Measurements from ENCODE around the gene SCIN.

The SCIN gene

DNA sequence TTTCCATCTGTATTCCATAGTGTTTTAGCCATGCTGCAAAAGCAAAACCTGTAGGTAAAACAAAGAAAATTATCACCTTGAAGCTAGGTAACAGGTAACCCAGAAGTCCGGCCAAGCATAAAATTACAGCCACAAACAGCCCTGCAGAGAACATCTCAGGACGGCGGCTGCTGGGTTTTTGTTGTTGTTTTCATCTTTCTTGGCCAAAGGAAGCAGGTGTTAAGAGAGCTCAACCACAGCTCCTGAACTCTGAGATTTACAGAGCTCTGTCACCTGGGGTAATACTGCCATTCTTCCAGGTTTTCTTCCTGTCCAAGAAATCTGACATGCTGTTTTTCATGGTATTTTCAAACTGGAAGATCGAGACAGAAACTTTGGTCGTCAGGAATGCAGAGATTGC is 847 bp upstream of the SCIN start:
- no peak for DNase-seq (ENCODE audit: low read depth)
- no peak overlapping the region for H3K4me3 ChIP-seq (ENCODE audit: low read depth, low read length)
- TF ChIP-seq CTCF (conservative IDR thresholded peaks at IDR 0.05; ENCODE audit: low read depth, low read length): no peak

- H3K4me3 ChIP-seq (ENCODE audit: low read depth, low read length): peak overlapping the region; percentile 45
- DNase-seq (ENCODE audit: low read depth): no peak
- no peak for TF ChIP-seq CTCF (conservative IDR thresholded peaks at IDR 0.05; ENCODE audit: low read depth, low read length)
Measured at GRCh38 chr7:12570168-12570533, 369 bp upstream of the SCIN start.

GRCh38 chr7:12571691-12572090 is 1.2 kb downstream of the SCIN start:
- no peak for TF ChIP-seq CTCF (conservative IDR thresholded peaks at IDR 0.05; ENCODE audit: low read depth, low read length)
- DNase-seq (ENCODE audit: low read depth): no peak
- H3K4me3 ChIP-seq (ENCODE audit: low read depth, low read length): no peak overlapping the region

DNA sequence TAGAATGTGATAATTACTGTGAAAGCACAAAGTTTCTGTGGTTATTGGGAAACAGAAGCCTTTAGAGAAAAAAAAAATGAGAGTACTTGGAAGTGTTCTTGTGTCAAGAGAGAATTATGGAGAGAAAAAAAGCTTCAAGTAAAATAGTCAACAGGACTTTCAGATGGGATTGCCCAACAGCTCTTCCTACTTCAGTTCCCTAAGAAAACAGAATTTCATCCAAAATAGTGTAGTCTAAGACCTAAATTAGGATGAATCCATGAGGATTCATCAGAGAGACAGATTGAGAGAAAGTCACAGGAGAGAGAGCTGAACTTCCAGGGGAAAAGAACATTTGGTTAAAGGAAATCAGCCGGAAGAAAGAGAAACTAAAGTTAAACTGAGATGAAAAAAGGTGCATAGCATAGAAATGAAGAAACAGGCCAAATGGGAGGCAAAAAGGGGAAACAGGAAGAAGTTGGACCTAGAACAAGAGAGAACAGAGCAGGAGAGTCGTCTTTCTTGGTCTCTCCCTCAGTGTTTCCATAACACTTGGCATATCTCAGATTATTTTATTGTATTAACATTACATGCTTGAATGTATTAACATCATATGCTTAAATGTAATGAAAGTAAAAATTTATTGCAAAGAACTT is 2.5 kb downstream of the SCIN start:
- DNase-seq (ENCODE audit: low read depth): no peak
- H3K4me3 ChIP-seq (ENCODE audit: low read depth, low read length): no peak overlapping the region
- no peak for TF ChIP-seq CTCF (conservative IDR thresholded peaks at IDR 0.05; ENCODE audit: low read depth, low read length)

DNA sequence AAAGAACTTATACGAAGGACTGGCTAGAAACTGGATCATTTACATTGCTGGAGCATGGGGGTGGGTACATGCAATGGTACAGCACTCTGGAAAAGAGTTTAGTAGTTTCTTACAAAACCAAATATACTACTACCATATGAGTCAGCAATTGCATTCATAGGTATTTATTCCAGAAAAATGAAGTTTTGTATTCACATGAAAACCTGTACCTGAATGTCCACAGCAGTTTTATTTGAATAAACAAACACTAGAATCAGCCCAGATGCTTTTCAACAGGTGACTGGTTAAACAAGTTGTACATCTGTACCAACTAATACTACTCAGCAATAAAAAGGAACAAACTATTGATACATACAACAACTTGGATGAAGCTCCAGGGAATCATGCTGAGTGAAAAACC is 3.4 kb downstream of the SCIN start:
- TF ChIP-seq CTCF (conservative IDR thresholded peaks at IDR 0.05; ENCODE audit: low read depth, low read length): no peak
- no peak for DNase-seq (ENCODE audit: low read depth)
- no peak overlapping the region for H3K4me3 ChIP-seq (ENCODE audit: low read depth, low read length)

DNA sequence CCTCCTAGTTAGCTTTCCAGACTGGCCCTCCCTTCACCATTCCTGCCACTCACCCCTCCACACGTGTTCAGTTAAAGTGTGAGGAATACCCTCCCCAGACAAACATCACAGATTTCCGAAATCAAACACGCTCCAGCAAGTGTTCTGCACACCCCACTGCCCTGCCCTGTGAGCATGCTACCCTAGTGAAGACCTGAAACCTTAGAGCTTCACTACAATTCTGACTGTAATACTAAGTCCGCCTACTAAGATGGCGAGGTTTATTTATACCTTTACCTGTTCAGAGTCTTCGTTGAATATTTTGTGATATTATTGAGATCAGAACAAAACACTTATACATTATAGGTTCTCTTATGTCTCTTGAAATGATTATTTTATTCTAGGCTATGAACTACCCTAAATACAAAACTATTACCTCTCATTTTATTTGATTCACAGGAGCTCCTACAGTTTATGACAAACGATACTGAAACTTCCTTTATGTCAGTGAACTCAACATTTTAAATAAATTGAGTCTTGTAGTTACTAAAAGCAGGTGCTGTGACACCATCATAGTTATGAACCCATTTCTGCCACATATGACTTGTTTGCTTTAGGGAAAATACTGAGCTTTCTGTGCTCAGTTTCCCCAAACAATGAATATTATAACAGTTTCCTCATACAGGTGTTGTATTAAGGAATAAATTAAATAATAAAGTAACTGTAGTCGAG is 8.6 kb downstream of the SCIN start:
- TF ChIP-seq CTCF (conservative IDR thresholded peaks at IDR 0.05; ENCODE audit: low read depth, low read length): no peak
- no peak for DNase-seq (ENCODE audit: low read depth)
- H3K4me3 ChIP-seq (ENCODE audit: low read depth, low read length): no peak overlapping the region

GRCh38 chr7:12581897-12582296 is 11.4 kb downstream of the SCIN start:
- no peak overlapping the region for H3K4me3 ChIP-seq (ENCODE audit: low read depth, low read length)
- peak; percentile 39 for DNase-seq (ENCODE audit: low read depth)
- TF ChIP-seq CTCF (conservative IDR thresholded peaks at IDR 0.05; ENCODE audit: low read depth, low read length): no peak
